Measurements from ENCODE around the gene MOBP.
"Not testable (repeated sequence)": the region's sequence is repeated elsewhere in the genome, so short reads cannot be mapped to it uniquely, and the experiment has no call there.

The MOBP gene, protein sequence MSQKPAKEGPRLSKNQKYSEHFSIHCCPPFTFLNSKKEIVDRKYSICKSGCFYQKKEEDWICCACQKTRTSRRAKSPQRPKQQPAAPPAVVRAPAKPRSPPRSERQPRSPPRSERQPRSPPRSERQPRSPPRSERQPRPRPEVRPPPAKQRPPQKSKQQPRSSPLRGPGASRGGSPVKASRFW

GRCh38 chr3:39467394-39468107, at the start of gene MOBP:
Gene MOBP, plus strand, starts transcription at chr3:39467680. Its CDS starts 34,390 bp downstream, at chr3:39502070.
- DNase-seq, result no peak

GRCh38 chr3:39418556-39419225, 48.8 kb upstream of the MOBP start:
- DNase-seq, result not testable (repeated sequence)

DNA sequence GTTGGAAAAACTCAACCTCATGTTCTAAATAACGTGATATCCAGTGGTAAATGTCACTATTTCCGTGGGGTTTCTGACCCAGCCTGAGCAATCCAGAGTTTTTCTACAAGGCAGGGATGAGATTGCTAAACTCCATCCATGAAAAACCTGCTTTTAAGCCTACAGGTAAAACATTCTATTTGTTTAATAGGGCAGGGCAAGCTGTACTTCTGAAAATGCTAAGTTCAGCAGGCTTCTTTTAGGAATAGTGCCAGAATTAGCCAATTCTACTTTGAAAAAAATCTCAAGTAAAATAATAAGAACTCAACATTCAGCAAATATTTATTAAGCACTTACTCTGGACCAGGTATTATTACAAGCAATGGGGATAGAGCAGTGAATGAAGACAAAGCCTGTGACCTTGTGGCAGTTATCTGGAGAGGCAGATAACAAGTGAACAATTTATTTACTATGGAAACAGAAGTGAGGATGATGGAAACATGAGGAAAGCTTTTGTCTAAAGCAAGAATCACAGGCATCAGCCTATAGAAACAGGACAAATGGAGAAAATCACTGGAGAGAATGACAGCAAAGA, 47.7 kb upstream of the MOBP start:
- no peak for DNase-seq

GRCh38 chr3:39420543-39420942, 46.9 kb upstream of the MOBP start:
- DNase-seq, result no peak

- no peak for DNase-seq
These were observed 44.0 kb upstream of the MOBP start for GRCh38 chr3:39423436-39423970.

- no peak for DNase-seq
These were observed 41.2 kb upstream of the MOBP start for GRCh38 chr3:39426312-39426711.

DNA sequence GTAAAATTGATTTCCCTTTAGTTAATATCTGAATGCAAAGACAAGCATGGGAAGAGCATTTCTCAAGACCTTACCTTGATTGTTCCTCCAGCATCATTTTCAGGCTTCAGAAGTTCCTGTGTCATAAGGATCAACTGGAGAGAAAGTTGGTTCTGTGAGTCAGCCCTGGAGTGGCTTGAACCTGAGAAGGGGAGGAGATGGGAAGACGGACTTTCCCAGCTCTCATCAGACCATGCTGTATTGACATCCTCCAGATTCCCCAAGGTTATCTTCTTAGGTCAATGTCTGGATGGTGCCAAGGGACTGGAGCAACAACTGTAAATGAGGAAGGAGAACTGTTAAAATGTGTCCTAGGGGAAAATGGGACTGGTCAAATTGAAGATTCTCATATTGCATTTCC, 40.0 kb upstream of the MOBP start:
- no peak for DNase-seq

- DNase-seq, result no peak
These were observed 38.7 kb upstream of the MOBP start for GRCh38 chr3:39428745-39429201.

GRCh38 chr3:39429466-39429865, 38.0 kb upstream of the MOBP start:
- DNase-seq, result no peak

DNA sequence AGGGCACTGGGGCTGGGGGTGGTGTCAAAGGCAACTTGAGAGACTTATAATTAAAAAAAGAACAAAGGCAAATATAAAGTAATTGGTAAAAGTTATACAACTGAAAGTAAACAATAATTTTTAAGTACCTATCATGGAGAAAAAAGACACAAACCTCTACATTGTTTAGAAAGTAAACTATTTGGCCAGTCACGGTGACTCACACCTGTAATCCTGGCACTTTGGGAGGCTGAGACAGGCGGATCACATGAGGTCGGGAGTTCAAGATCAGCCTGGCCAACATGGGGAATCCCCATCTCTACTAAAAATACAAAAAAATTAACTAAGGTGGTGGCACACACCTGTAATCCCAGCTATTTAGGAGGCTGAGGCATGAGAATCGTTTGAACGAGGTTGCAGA, 35.1 kb upstream of the MOBP start:
- no peak for DNase-seq

DNA sequence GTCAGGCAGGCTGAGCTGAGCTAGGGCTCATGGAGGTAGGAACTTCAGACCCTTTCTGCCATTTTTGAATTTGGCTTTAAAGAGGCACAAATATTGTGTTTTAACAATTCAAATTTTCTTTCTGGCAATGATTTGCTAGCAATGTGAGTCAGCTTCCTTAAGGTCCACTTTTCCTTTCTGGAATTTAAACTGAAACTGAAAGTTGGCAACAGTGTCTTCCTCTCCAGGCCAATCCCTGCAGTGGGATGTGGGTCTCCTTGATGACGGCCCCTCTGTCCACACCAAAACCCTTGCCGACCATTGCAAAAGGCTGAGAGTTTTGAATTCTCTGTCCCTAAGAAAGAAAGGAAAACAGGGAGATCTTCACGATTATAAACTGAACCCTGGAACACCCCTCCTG, 33.8 kb upstream of the MOBP start:
- no peak for DNase-seq

GRCh38 chr3:39434574-39434973, 32.9 kb upstream of the MOBP start:
- DNase-seq, result no peak

DNA sequence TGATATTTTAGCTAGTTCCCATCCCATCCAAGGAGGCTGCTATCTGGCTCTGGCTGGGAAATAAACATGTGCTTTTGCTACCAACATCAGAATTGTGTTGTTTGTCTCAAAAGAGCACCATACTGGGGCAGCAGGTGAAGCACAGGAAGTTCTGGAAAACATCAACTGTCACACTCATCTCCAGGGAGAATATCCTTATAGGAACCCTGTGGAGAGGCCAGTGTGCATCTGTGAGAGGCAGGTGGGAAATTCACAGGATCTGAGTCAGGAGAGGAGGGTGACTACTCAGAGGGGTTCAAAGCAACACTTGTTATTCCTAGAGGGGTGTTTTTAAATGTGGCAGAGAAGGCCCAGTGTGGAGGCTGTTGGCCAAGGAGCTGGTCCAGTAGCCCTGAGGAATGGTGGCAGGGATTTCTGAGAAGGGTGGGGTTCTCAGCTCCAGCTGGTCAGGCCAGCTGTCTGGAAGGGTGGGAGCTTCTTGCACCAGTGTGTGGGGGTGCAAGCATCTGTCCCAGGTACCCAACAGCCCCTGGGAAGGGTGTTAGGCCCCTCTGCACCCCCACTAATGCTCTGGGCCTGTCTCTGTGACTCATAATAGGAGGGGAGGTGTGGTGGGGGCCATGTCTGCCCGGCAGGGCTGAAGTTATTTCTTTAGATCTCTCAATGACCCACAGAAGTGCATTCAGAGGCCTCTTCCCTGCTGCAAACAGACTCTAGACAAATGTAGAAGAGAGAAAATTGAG, 32.3 kb upstream of the MOBP start:
- DNase-seq, result no peak

- no peak for DNase-seq
These were observed 28.6 kb upstream of the MOBP start for GRCh38 chr3:39438880-39439279.

- no peak for DNase-seq
These were observed 27.2 kb upstream of the MOBP start for GRCh38 chr3:39440316-39440715.

DNA sequence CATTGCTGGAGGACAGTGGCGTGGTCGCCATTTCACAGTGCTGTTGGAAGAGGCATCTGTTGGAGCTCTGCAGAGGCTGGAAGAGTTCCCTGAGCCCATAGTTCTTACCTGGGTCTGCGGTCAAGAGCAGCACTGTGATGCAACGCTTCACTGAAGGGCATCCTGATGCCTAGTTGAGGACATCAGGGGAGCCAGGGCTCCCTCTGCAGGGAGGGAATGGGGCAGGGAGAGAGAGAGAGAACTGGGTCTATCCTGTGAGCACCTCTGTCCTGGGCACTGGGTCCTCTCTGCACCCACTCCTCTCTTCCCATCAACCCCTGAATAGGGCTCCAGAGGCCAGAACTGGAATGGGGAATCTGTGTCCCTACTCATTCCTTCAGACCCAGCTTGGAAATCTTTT, 23.9 kb upstream of the MOBP start:
- no peak for DNase-seq

- DNase-seq, result no peak
These were observed 21.6 kb upstream of the MOBP start for GRCh38 chr3:39445927-39446326.

DNA sequence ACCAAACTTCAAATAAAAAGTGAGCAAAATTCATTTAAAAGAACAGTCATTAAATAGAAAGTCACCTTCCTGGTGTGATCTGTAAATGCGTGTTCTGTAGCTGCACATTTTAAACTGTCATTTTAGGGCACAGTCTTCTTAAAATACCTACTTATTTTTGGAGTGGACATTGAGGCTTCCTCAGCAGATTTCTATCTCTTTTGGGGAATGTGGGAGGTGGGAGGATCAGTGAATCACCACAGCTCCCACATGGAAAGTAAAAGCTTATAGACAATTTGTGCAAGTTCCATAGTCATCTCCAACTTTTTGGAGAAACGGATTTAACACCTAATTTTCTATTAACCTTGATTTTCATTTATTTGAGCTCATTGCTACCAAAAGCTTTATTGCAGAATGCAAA, 21.0 kb upstream of the MOBP start:
- DNase-seq, result no peak

GRCh38 chr3:39447637-39448483, 19.6 kb upstream of the MOBP start:
- DNase-seq, result peak; percentile 73 to 77

GRCh38 chr3:39448506-39449233, 18.8 kb upstream of the MOBP start:
- no peak for DNase-seq

- no peak for DNase-seq
These were observed 17.7 kb upstream of the MOBP start for GRCh38 chr3:39449796-39450195.
